ENCODE results near the gene VWA3A. TPM values are rescaled to one million over a fixed set of nuclear protein-coding genes. Genes with fewer than 3 reads are reported as not detected.

The VWA3A gene
- total RNA-seq, 1 experiment from 2014 or later: not detected

- H3K9me2 ChIP-seq (ENCODE audit: insufficient read depth): no peaks in the 10 kb centered on the region
- H3K9me3 ChIP-seq (ENCODE audit: control insufficient read depth in 1 of 2, insufficient read depth in 1 of 2, low read depth in 1 of 2, low read length in 2 of 2): no peaks in the 10 kb centered on the region
- no peaks in the 10 kb centered on the region for H3K27me3 ChIP-seq (ENCODE audit: insufficient read depth, low read length)
- H3K4me3 ChIP-seq (replicated peaks in 1 of 2; ENCODE audit: low read depth in 1 of 2, low read length in 2 of 2): no peak overlapping the region
- no peaks in the 10 kb centered on the region for H4K20me1 ChIP-seq (ENCODE audit: insufficient read depth)
- no peak overlapping the region for H2AFZ ChIP-seq (ENCODE audit: low read depth, low read length, poor library complexity, severe bottlenecking)
- BruUV-seq (replicated peaks): no TSS peak
- intact Hi-C loops (cut with micrococcal nuclease): no loop called here
- ChIA-PET CTCF (no interaction called here), POLR2A (no interaction called here), RAD21 (ENCODE audit: low non-redundant PET in 1 of 2, low total read pairs in 2 of 2, uncharacterized antibody in 2 of 2, unreplicated experiment in 2 of 2) (no interaction called here)
- H3K27ac ChIP-seq (ENCODE audit: low read depth, low read length): no peak overlapping the region
- H3K4me1 ChIP-seq (ENCODE audit: control insufficient read depth in 1 of 2, insufficient read depth in 2 of 2, low read length in 2 of 2): no peaks in the 10 kb centered on the region
- no peaks in the 10 kb centered on the region for H3K79me2 ChIP-seq (ENCODE audit: insufficient read depth, low read length)
- no peak for ATAC-seq
- no peak overlapping the region for H3K9ac ChIP-seq (ENCODE audit: low read length)
- no peak for DNase-seq (ENCODE audit: low read depth, low spot score)
- no peak overlapping the region for H3K4me2 ChIP-seq (ENCODE audit: low read length)
- H3K36me3 ChIP-seq (ENCODE audit: control insufficient read depth in 1 of 2, insufficient read depth in 2 of 2, low read length in 2 of 2): no peaks in the 10 kb centered on the region
- TF ChIP-seq SP1 (IDR thresholded peaks at IDR 0.05; ENCODE audit: low read depth): no peak
- TF ChIP-seq REST (IDR thresholded peaks at IDR 0.05; ENCODE audit: low read depth): no peak
- TF ChIP-seq SRF (IDR thresholded peaks at IDR 0.05; ENCODE audit: low read depth): no peak
- TF ChIP-seq EZH2 (IDR thresholded peaks at IDR 0.05): no peak
- no peak for TF ChIP-seq ZFX (IDR thresholded peaks at IDR 0.05)
- no peak for TF ChIP-seq POLR2AphosphoS5 (IDR thresholded peaks at IDR 0.05; ENCODE audit: low read depth, low read length)
- TF ChIP-seq EGR1 (IDR thresholded peaks at IDR 0.05; ENCODE audit: low read depth): no peak
- TF ChIP-seq CTCF (IDR thresholded peaks at IDR 0.05 in 2 of 3, conservative IDR thresholded peaks at IDR 0.05 in 1 of 3; ENCODE audit: borderline replicate concordance in 1 of 3, insufficient read depth in 1 of 3, low read depth in 2 of 3, low read length in 2 of 3): no peak
- no peak for TF ChIP-seq ZNF274 (IDR thresholded peaks at IDR 0.05; ENCODE audit: low read depth, low read length)
- no peak for TF ChIP-seq ELF1 (IDR thresholded peaks at IDR 0.05; ENCODE audit: borderline replicate concordance, low read depth)
- no peak for TF ChIP-seq SIN3A (IDR thresholded peaks at IDR 0.05; ENCODE audit: low read depth)
- TF ChIP-seq ZBTB33 (IDR thresholded peaks at IDR 0.05; ENCODE audit: extremely low read depth, insufficient replicate concordance, low read length): no peak
- no peak for TF ChIP-seq EZH2phosphoT487 (IDR thresholded peaks at IDR 0.05; ENCODE audit: borderline replicate concordance)
- TF ChIP-seq MAX (IDR thresholded peaks at IDR 0.05): no peak
- TF ChIP-seq YY1 (IDR thresholded peaks at IDR 0.05; ENCODE audit: extremely low read depth, insufficient replicate concordance, low read depth, low read length): no peak
- no peak for TF ChIP-seq RAD21 (IDR thresholded peaks at IDR 0.05; ENCODE audit: low read depth)
Measured at GRCh38 chr16:22151246-22151998, 59.1 kb downstream of the VWA3A start.

Data from HCT116 (cell line).